Esophagus squamous epithelium (tissue), 5 donors: ENCODE data around the gene FREY1. TPM values are rescaled to one million over a fixed set of nuclear protein-coding genes. Genes with fewer than 3 reads are reported as not detected.

Source experiments
- DNase-seq: peaks from one replicate; lab custom pipeline; 2025; lab: John Stamatoyannopoulos, UW
- H3K27ac ChIP-seq, 4 donors: fragments of 200-600 bp; sonication (generic); one replicate each; pipeline ENCODE4 v1.5.1; 2016 to 2019; ENCODE audit warnings: mild to moderate bottlenecking in 1 of 4
- H3K27me3 ChIP-seq, 4 donors: fragments of 200-600 bp; sonication (generic); 1 replicate in 3 of 4; 2 replicates in 1 of 4; pipeline versions ENCODE4 v1.5.1 to v1.6.0; 2017 to 2021; ENCODE audit warnings: antibody characterized with exemption in 1 of 4
- H3K36me3 ChIP-seq, 3 donors: fragments of 200-600 bp; sonication (generic); one replicate each; pipeline ENCODE4 v1.5.1; 2016 to 2019
- H3K4me1 ChIP-seq, 3 donors: fragments of 200-600 bp; sonication (generic); one replicate each; pipeline ENCODE4 v1.5.1; 2017 to 2019
- H3K4me3 ChIP-seq, 4 donors: fragments of 200-600 bp; sonication (generic); 1 replicate in 3 of 4; 2 replicates in 1 of 4; pipeline ENCODE4 v1.5.1; 2016 to 2019; ENCODE audit warnings: mild to moderate bottlenecking in 2 of 4, moderate library complexity in 1 of 4
- H3K9me3 ChIP-seq, 3 donors: fragments of 200-600 bp; sonication (generic); one replicate each; pipeline ENCODE4 v1.5.1; 2016 to 2019
- CTCF ChIP-seq, 6 experiments: fragments of 450-650 bp in 4 of 6; fragments of 200-600 bp in 2 of 6; sonication (generic) in 2 of 6; IDR thresholded peaks; one replicate each; pipeline ENCODE4 v1.5.1; 2016 to 2019; ENCODE audit warnings: antibody characterized with exemption in 6 of 6, mild to moderate bottlenecking in 4 of 6, moderate library complexity in 4 of 6
- POLR2A ChIP-seq, 4 donors: fragments of 450-650 bp; IDR thresholded peaks; one replicate each; pipeline ENCODE4 v1.6.1; 2017; ENCODE audit warnings: antibody characterized with exemption in 4 of 4, mild to moderate bottlenecking in 4 of 4, moderate library complexity in 3 of 4
- WGBS, 2 donors: methylation state at CpG; one replicate each; pipeline ENCODE4 v1.1.5; 2018; 5-methylcytosine and 5-hydroxymethylcytosine counted together
- intact Hi-C: fragments of 100-400 bp; cut with DNase I; formaldehyde crosslinking; loops from one replicate; pipeline ENCODE4 v1.15.0; 2022
- total RNA-seq, 4 donors: library from RNA; depleted of rRNA; stranded (reverse); fragments of >200 nt; gene quantifications; one replicate each; pipeline ENCODE4 v1.1.0, GENCODE V29; 2016
- donor health status: DM: yes; HTN: yes; CAD: no.

The FREY1 gene
- total RNA-seq, 4 donors from 2014 or later, result 0.57 to 2.1 (median 1.2) TPM; not detected in 1

GRCh38 chr11:45918962-45919675 lies 12.0 kb upstream of the FREY1 start:
- Histone ChIP-seq H3K9me3 (no peaks in the 10 kb centered on the region), H3K36me3 (peaks cover 4 to 22% (median 11%) of the 10 kb centered on the region in 3 donors), H3K4me1 (peaks cover 26 to 77% (median 39%) of the 10 kb centered on the region in 3 donors), H3K4me3 (peak overlapping the region in 3 of 4 donors; percentile 66 to 89 (median 84)), H3K27me3 (peaks cover 0 to 26% (median 0%) of the 10 kb centered on the region in 4 donors), H3K27ac (peak overlapping the region in 3 of 4 donors; percentile 89 to 92 (median 91))
- TF ChIP-seq CTCF (IDR thresholded peaks at IDR 0.05), result no peak
- no peak for TF ChIP-seq POLR2A (IDR thresholded peaks at IDR 0.05)
- DNase-seq, result no peak
- intact Hi-C loops, result no loop called here
- 51 to 64% methylated on average over 4 to 7 of the region's 7 CpGs for WGBS, 2 donors

- peak overlapping the region; percentile 88 to 92 (median 90) for H3K27ac ChIP-seq
- no peaks in the 10 kb centered on the region for H3K9me3 ChIP-seq
- WGBS, 2 donors, result 0% methylated on average over 13 of the region's 38 CpGs; no CpG with 5 or more reads in 1 of the 2 donors
- H3K36me3 ChIP-seq, result peaks cover 11 to 29% (median 18%) of the 10 kb centered on the region in 3 donors
- no peak for TF ChIP-seq CTCF (IDR thresholded peaks at IDR 0.05)
- TF ChIP-seq POLR2A (IDR thresholded peaks at IDR 0.05), result peak in 3 of 4 donors; percentile 18 to 66 (median 28)
- H3K4me3 ChIP-seq, result peak overlapping the region; percentile 66 to 89 (median 86)
- no peak for DNase-seq
- peaks cover 0 to 21% (median 0%) of the 10 kb centered on the region in 4 donors for H3K27me3 ChIP-seq
- H3K4me1 ChIP-seq, result peaks cover 26 to 73% (median 38%) of the 10 kb centered on the region in 3 donors
- intact Hi-C loops, result no loop called here
These were observed 11.4 kb upstream of the FREY1 start for GRCh38 chr11:45918331-45918941.

GRCh38 chr11:45917623-45918330 lies 10.7 kb upstream of the FREY1 start, which contains the start of gene PEX16:
PEX16 (minus strand) TSS chr11:45917877; CDS start chr11:45917811, 66 bp downstream.
- Histone ChIP-seq H3K27ac (peak within 1 kb of the TSS; percentile 88 to 92 (median 90)), H3K27me3 (peaks cover 0 to 15% (median 0%) of the 10 kb centered on the region in 4 donors), H3K9me3 (no peaks in the 10 kb centered on the region), H3K4me1 (peaks cover 26 to 66% (median 33%) of the 10 kb centered on the region in 3 donors), H3K36me3 (peaks cover 16 to 36% (median 23%) of the 10 kb centered on the region in 3 donors), H3K4me3 (peak within 1 kb of the TSS; percentile 66 to 89 (median 86))
- TF ChIP-seq CTCF (IDR thresholded peaks at IDR 0.05) (no peak), POLR2A (IDR thresholded peaks at IDR 0.05) (peak in 3 of 4 donors; percentile 66 to 78 (median 74))
- peak; percentile 86 for DNase-seq
- WGBS, 2 donors, result 0% methylated on average over 11 to 19 of the region's 45 CpGs
- intact Hi-C loops, result no loop called here

- H3K4me3 ChIP-seq, result peak overlapping the region; percentile 66 to 89 (median 86)
- no peaks in the 10 kb centered on the region for H3K9me3 ChIP-seq
- H3K4me1 ChIP-seq, result peaks cover 24 to 61% (median 28%) of the 10 kb centered on the region in 3 donors
- intact Hi-C loops, result no loop called here
- peaks cover 16 to 41% (median 23%) of the 10 kb centered on the region in 3 donors for H3K36me3 ChIP-seq
- no peak for TF ChIP-seq POLR2A (IDR thresholded peaks at IDR 0.05)
- TF ChIP-seq CTCF (IDR thresholded peaks at IDR 0.05), result no peak
- WGBS, 2 donors, result 25% methylated on average over 3 of the region's 16 CpGs; no CpG with 5 or more reads in 1 of the 2 donors
- DNase-seq, result no peak
- peak overlapping the region; percentile 88 to 92 (median 90) for H3K27ac ChIP-seq
- H3K27me3 ChIP-seq, result peaks cover 0 to 9% (median 0%) of the 10 kb centered on the region in 4 donors
These were observed 10.2 kb upstream of the FREY1 start for GRCh38 chr11:45917286-45917622.
